A549 (cell line): Measurements from ENCODE around the gene RAB20. TPM values are rescaled to one million over a fixed set of nuclear protein-coding genes. Genes with fewer than 3 reads are reported as not detected.

ENCODE experiments used
- ATAC-seq, 2 experiments: fragments of 200-7000 bp in 1 of 2; fragments of >200 bp in 1 of 2; cut with Nextera tagmentation in 1 of 2; cut with Tn5 transposase in 1 of 2; 3 replicates each; pipeline versions ENCODE4 v1.8.0 to v1.9.1; 2018 to 2020; ENCODE audit warnings: mild to moderate bottlenecking in 1 of 2, moderate library complexity in 1 of 2
- CTCF ChIA-PET: fragments of 300-600 bp; sonication (Branson Sonifier 250); formaldehyde crosslinking; extraction: SDS; loops from one replicate; lab custom pipeline; 2021; ENCODE audit warnings: antibody characterized with exemption, inconsistent platforms; lab: Yijun Ruan, JAX
- POLR2A ChIA-PET: fragments of 350-600 bp; formaldehyde crosslinking; extraction: SDS; loops from one replicate; lab custom pipeline; 2021; ENCODE audit warnings: antibody characterized with exemption, inconsistent platforms; lab: Yijun Ruan, JAX
- DNase-seq, 2 experiments: peaks; one replicate each; pipeline versions ENCODE4 v3.0.0 to v3.0.0-alpha.2; 2011 to 2016; ENCODE audit warnings: low read depth in 1 of 2, low spot score in 1 of 2
- FAIRE-seq: peaks from 2 replicates; lab custom pipeline; 2011; peaks lifted over from hg19 to GRCh38; lab: Jason Lieb, UNC
- H3K27ac ChIP-seq, 2 experiments: fragments of >200 bp; sonication (Bioruptor Twin); formaldehyde crosslinking; 3 replicates each; pipeline ENCODE4 v1.5.1; 2016 to 2017
- H3K4me1 ChIP-seq: fragments of >200 bp; sonication (Bioruptor Twin); formaldehyde crosslinking; 3 replicates; pipeline ENCODE4 v1.6.1; 2016
- H3K4me2 ChIP-seq: fragments of >200 bp; sonication (Bioruptor Twin); formaldehyde crosslinking; 3 replicates; pipeline ENCODE4 v1.6.1; 2016
- H3K4me3 ChIP-seq: fragments of >200 bp; sonication (Bioruptor Twin); formaldehyde crosslinking; 3 replicates; pipeline ENCODE4 v1.5.1; 2016
- H3K9me3 ChIP-seq: fragments of >200 bp; sonication (Bioruptor Twin); formaldehyde crosslinking; 3 replicates; pipeline ENCODE4 v1.6.1; 2016
- CBX2 ChIP-seq: fragments of 200-600 bp; sonication (generic); IDR thresholded peaks from 2 replicates; pipeline ENCODE4 v1.6.1; 2016; ENCODE audit warnings: low read depth, mild to moderate bottlenecking, borderline replicate concordance
- CEBPB ChIP-seq, 2 experiments: fragments of >200 bp in 1 of 2; sonication (Bioruptor Twin) in 1 of 2; formaldehyde crosslinking in 1 of 2; IDR thresholded peaks; 2 replicates each; pipeline ENCODE4 v1.6.1; 2012 to 2016
- CHD2 ChIP-seq: fragments of 150-350 bp; IDR thresholded peaks from 2 replicates; pipeline ENCODE4 v1.6.1; 2014; ENCODE audit warnings: low read length; ENCODE audit not compliant: partially characterized antibody
- CHD4 ChIP-seq: fragments of 200-600 bp; sonication (generic); IDR thresholded peaks from 2 replicates; pipeline ENCODE4 v1.6.1; 2016; ENCODE audit warnings: antibody characterized with exemption, mild to moderate bottlenecking, borderline replicate concordance
- ESRRA ChIP-seq: fragments of 150-350 bp; IDR thresholded peaks from 2 replicates; pipeline ENCODE4 v1.6.1; 2014; ENCODE audit warnings: mild to moderate bottlenecking, low read length, borderline replicate concordance
- FOXS1 ChIP-seq: fragments of 250-450 bp; sonication (Bioruptor Pico); IDR thresholded peaks from 2 replicates; pipeline ENCODE4 v1.5.0; 2020; ENCODE audit warnings: mild to moderate bottlenecking, moderate library complexity
- HDAC2 ChIP-seq: fragments of 200-600 bp; sonication (generic); IDR thresholded peaks from 2 replicates; pipeline ENCODE4 v1.6.1; 2016
- HOXB5 ChIP-seq: fragments of 250-450 bp; sonication (Bioruptor Pico); IDR thresholded peaks from 2 replicates; pipeline ENCODE4 v1.5.0; 2020; ENCODE audit warnings: mild to moderate bottlenecking, moderate library complexity
- JUNB ChIP-seq: fragments of >200 bp; sonication (Bioruptor Twin); formaldehyde crosslinking; IDR thresholded peaks from 2 replicates; pipeline ENCODE4 v1.6.1; 2016
- KDM1A ChIP-seq: fragments of 200-600 bp; sonication (generic); IDR thresholded peaks from 2 replicates; pipeline ENCODE4 v1.6.1; 2016; ENCODE audit warnings: low read depth, mild to moderate bottlenecking
- NFE2L2 ChIP-seq: fragments of 150-350 bp; conservative IDR thresholded peaks from 2 replicates; pipeline ENCODE4 v1.6.1; 2014; ENCODE audit warnings: low read length
- NR3C1 ChIP-seq: fragments of >200 bp; sonication (Bioruptor Twin); formaldehyde crosslinking; IDR thresholded peaks from 3 replicates; pipeline ENCODE4 v1.6.1; 2017
- RAD21 ChIP-seq, 2 experiments: fragments of >200 bp in 1 of 2; sonication (Bioruptor Twin) in 1 of 2; formaldehyde crosslinking in 1 of 2; IDR thresholded peaks in 1 of 2; conservative IDR thresholded peaks in 1 of 2; 2 replicates in 1 of 2; 3 replicates in 1 of 2; pipeline ENCODE4 v1.6.1; 2012 to 2018; ENCODE audit warnings: inconsistent platforms in 1 of 2
- RNF2 ChIP-seq: fragments of 200-600 bp; sonication (generic); IDR thresholded peaks from 2 replicates; pipeline ENCODE4 v1.6.1; 2016; ENCODE audit warnings: low read depth, mild to moderate bottlenecking, antibody characterized with exemption, moderate library complexity, borderline replicate concordance
- SMC3 ChIP-seq: fragments of >200 bp; sonication (Bioruptor Twin); formaldehyde crosslinking; IDR thresholded peaks from 3 replicates; pipeline ENCODE4 v1.6.1; 2018; ENCODE audit warnings: inconsistent platforms
- ZC3H11A ChIP-seq: fragments of 450-650 bp; IDR thresholded peaks from 2 replicates; pipeline ENCODE4 v1.6.1; 2014; ENCODE audit warnings: antibody characterized with exemption, mild to moderate bottlenecking
- WGBS: methylation state at CpG from one replicate; pipeline ENCODE4 v1.1.6; 2017; ENCODE audit errors: missing lambda C conversion rate; 5-methylcytosine and 5-hydroxymethylcytosine counted together
- polyA plus RNA-seq, 4 experiments: library from polyadenylated mRNA; depleted of rRNA in 3 of 4; stranded (reverse); fragments of >200 nt; fragmentation: RNase III in 1 of 4; extraction: RNeasy Plus Mini Kit Qiagen cat#74134 plus additional on column Dnase treatment in 1 of 4; gene quantifications; 2 replicates in 3 of 4; 3 replicates in 1 of 4; pipeline ENCODE4 v1.2.3, GENCODE V29; 2011 to 2017
- TF ChIP-seq, protein P1 (sequence below): fragments of >200 bp; sonication (Bioruptor Twin); formaldehyde crosslinking; IDR thresholded peaks from 2 replicates; pipeline ENCODE4 v1.6.1; 2016
- TF ChIP-seq, protein P2 (sequence below): IDR thresholded peaks from 2 replicates; pipeline ENCODE4 v1.6.1; 2012
- TF ChIP-seq, protein P3 (sequence below): fragments of 450-650 bp; IDR thresholded peaks from 2 replicates; pipeline ENCODE4 v1.6.1; 2014; ENCODE audit warnings: antibody characterized with exemption
- TF ChIP-seq, protein P4 (sequence below): fragments of 200-600 bp; sonication (generic); IDR thresholded peaks from 2 replicates; pipeline ENCODE4 v1.6.1; 2016; ENCODE audit warnings: antibody characterized with exemption, mild to moderate bottlenecking, moderate library complexity
- TF ChIP-seq, protein P5 (sequence below): fragments of 250-450 bp; sonication (Bioruptor Pico); IDR thresholded peaks from 2 replicates; pipeline ENCODE4 v1.5.0; 2020; ENCODE audit warnings: low read depth, mild to moderate bottlenecking, moderate library complexity

RAB20 gene
- polyA plus RNA-seq, 2 of the 4 experiments (the other 2 are of a cell fraction): 1.0 to 1.5 TPM

DNA sequence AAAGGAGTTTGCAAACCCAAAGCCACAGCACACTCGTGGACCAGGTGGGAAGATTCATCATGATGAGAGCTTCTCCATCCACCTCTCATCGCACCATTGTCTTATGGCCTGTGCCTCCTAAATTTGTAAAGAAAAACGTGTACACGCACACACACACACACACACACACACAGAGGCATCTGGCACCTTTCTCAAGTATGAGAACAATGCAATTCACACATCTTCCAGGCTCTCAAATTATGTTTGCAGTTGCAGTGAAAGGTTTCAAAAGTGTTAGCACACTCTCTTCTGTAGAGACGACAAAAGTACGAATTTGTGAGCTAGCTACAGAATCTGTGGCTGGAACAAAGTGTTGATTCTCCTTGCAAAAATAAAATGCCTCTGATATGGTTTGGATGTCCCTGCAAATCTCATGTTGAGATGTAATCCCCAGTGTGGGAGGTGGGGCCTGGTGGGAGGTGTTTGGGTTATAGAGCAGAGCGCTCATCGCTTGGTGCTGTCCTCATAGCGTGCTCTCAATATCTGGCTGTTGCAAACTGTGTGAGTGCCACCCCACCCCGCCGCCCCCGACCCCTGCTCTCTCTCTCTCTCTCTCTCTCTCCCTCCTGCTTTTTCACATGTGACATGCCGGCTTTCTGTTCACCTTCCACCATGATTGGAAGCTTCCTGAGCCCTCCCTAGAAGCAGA lies 21.8 kb upstream of the RAB20 start:
- Histone ChIP-seq H3K4me1 (no peaks in the 10 kb centered on the region), H3K4me2 (no peak overlapping the region), H3K4me3 (no peak overlapping the region), H3K9me3 (no peaks in the 10 kb centered on the region), H3K27ac (no peak overlapping the region)
- FAIRE-seq: no peak
- CTCF ChIA-PET: interaction anchor here (0.7 kb wide), 1 partner anchor 10 kb away, joined by 4 read pairs; no protein-coding TSS in a partner anchor
- no peak for ATAC-seq
- TF ChIP-seq, protein P1, sequence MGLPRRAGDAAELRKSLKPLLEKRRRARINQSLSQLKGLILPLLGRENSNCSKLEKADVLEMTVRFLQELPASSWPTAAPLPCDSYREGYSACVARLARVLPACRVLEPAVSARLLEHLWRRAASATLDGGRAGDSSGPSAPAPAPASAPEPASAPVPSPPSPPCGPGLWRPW: no peak
- TF ChIP-seq, protein P2, sequence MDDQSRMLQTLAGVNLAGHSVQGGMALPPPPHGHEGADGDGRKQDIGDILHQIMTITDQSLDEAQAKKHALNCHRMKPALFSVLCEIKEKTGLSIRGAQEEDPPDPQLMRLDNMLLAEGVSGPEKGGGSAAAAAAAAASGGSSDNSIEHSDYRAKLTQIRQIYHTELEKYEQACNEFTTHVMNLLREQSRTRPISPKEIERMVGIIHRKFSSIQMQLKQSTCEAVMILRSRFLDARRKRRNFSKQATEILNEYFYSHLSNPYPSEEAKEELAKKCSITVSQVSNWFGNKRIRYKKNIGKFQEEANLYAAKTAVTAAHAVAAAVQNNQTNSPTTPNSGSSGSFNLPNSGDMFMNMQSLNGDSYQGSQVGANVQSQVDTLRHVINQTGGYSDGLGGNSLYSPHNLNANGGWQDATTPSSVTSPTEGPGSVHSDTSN: no peak
- TF ChIP-seq CHD2: no peak
- TF ChIP-seq, protein P3, sequence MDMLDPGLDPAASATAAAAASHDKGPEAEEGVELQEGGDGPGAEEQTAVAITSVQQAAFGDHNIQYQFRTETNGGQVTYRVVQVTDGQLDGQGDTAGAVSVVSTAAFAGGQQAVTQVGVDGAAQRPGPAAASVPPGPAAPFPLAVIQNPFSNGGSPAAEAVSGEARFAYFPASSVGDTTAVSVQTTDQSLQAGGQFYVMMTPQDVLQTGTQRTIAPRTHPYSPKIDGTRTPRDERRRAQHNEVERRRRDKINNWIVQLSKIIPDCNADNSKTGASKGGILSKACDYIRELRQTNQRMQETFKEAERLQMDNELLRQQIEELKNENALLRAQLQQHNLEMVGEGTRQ: no peak
- TF ChIP-seq, protein P4, sequence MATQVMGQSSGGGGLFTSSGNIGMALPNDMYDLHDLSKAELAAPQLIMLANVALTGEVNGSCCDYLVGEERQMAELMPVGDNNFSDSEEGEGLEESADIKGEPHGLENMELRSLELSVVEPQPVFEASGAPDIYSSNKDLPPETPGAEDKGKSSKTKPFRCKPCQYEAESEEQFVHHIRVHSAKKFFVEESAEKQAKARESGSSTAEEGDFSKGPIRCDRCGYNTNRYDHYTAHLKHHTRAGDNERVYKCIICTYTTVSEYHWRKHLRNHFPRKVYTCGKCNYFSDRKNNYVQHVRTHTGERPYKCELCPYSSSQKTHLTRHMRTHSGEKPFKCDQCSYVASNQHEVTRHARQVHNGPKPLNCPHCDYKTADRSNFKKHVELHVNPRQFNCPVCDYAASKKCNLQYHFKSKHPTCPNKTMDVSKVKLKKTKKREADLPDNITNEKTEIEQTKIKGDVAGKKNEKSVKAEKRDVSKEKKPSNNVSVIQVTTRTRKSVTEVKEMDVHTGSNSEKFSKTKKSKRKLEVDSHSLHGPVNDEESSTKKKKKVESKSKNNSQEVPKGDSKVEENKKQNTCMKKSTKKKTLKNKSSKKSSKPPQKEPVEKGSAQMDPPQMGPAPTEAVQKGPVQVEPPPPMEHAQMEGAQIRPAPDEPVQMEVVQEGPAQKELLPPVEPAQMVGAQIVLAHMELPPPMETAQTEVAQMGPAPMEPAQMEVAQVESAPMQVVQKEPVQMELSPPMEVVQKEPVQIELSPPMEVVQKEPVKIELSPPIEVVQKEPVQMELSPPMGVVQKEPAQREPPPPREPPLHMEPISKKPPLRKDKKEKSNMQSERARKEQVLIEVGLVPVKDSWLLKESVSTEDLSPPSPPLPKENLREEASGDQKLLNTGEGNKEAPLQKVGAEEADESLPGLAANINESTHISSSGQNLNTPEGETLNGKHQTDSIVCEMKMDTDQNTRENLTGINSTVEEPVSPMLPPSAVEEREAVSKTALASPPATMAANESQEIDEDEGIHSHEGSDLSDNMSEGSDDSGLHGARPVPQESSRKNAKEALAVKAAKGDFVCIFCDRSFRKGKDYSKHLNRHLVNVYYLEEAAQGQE: no peak
- 76% methylated on average over 11 of the region's 13 CpGs for WGBS
- POLR2A ChIA-PET: no interaction called here
- DNase-seq: no peak

DNA sequence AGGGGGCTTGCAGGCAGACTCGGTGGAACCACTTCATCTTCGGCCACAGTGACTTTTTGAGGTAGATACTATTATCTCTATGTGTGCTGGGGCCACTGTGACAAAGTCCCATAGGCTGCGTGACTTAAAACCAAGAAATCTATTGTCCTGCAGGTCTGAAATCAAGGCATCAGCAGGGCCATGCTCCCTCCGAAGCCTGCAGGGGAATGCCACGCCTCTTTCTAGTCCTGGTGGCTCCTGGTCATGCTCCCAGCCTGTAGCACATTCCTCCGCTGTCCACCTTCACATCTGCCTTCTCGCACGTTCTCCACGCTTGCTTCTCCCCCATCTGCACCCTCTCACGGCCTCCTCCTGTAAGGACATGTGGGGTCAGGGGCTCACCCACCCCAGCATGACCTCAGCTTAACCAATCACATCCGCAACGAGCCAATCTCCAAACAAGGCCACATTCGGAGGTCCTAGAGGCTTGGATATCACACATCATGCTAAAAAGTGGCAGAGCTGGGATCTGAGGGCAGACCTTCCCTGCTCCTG lies 21.0 kb upstream of the RAB20 start:
- ATAC-seq: no peak
- no peak for DNase-seq
- H3K27ac ChIP-seq: no peak overlapping the region
- TF ChIP-seq RNF2 (no peak), CHD4 (no peak), JUNB (no peak), NFE2L2 (no peak), SMC3 (no peak), CBX2 (no peak), ZC3H11A (no peak), RAD21 (conservative IDR thresholded peaks at IDR 0.05 in 1 of 2, IDR thresholded peaks at IDR 0.05 in 1 of 2) (no peak), CEBPB (IDR thresholded peaks at IDR 0.05) (no peak), KDM1A (no peak), HDAC2 (no peak), ESRRA (no peak), NR3C1 (no peak), FOXS1 (no peak), HOXB5 (CRISPR knock-in tag) (no peak)
- TF ChIP-seq, protein P4: no peak
- TF ChIP-seq, protein P5, sequence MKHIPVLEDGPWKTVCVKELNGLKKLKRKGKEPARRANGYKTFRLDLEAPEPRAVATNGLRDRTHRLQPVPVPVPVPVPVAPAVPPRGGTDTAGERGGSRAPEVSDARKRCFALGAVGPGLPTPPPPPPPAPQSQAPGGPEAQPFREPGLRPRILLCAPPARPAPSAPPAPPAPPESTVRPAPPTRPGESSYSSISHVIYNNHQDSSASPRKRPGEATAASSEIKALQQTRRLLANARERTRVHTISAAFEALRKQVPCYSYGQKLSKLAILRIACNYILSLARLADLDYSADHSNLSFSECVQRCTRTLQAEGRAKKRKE: no peak
- TF ChIP-seq, all 56 proteins: peak for 0
- no peak overlapping the region for H3K4me2 ChIP-seq
- WGBS: 78% methylated on average over 11 of the region's 13 CpGs
- FAIRE-seq: no peak
- no peaks in the 10 kb centered on the region for H3K4me1 ChIP-seq
- H3K9me3 ChIP-seq: no peaks in the 10 kb centered on the region
- CTCF ChIA-PET: interaction anchor here (0.7 kb wide), 1 partner anchor 11 kb away, joined by 4 read pairs; no protein-coding TSS in a partner anchor
- POLR2A ChIA-PET: no interaction called here
- no peak overlapping the region for H3K4me3 ChIP-seq
